ENCODE measurements around the gene GLYATL2. TPM values are rescaled to one million over a fixed set of nuclear protein-coding genes. Genes with fewer than 3 reads are reported as not detected.

Gene GLYATL2, protein sequence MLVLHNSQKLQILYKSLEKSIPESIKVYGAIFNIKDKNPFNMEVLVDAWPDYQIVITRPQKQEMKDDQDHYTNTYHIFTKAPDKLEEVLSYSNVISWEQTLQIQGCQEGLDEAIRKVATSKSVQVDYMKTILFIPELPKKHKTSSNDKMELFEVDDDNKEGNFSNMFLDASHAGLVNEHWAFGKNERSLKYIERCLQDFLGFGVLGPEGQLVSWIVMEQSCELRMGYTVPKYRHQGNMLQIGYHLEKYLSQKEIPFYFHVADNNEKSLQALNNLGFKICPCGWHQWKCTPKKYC
- polyA plus RNA-seq (2013, experiment 1 of 2; ENCODE audit: insufficient read length): 1.4 TPM
- 1.3 TPM for polyA plus RNA-seq (2013, experiment 2 of 2; ENCODE audit: insufficient read length)

DNA sequence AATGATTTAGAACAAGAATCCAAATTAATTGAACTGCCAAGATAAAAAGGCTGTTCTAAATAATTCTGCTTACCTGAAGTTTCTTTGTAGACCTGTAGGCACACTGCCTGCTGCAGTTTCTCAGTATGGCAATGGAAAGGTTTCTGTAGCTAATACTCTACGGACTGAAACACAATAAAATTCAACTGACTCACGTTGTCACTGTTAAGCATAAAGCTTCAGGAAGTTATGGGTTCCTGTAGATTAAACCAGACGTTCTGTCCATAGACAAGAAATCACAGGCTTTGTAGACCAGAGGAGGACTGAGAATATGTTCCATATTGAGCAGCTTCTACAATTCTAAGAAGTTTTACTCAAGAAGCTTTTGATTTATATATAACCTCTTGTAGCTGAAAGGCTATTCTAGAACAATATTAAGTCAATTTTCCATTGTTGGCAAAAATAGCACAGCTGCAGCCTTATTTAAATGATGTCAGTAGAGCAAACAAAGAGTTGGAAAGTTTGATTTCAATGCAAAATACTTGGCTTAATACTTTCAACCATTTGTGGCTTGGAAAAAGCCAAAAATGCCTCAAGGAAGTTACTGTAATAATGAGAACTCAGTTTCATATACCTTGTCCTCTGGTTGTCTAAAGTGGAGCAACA is at the start of gene GLYATL2:
Gene GLYATL2 (minus strand): TSS at position 344 of the 645 bp plus-strand sequence. CDS start 5,092 bp downstream, outside the sequence.
- DNase-seq: no peak

DNA sequence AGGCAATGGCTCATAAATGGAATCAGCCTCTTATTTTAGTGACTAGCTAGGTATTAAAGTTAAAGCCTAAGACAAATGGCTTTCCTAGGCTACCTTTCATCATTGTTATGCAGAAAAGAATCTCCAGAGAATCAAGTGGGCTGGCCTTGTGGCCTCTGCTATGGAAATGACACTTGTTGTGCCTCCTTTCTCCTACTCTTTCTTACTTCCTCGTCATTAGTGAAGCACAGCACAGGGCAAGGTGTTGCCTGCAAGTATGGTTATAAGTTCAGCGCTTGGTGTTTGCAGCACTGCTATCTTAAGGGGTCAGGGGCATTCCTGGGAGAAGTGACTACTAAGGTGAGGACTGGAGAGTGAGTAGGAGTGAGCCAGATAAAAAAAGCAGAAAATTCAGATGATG is 49.4 kb upstream of the GLYATL2 start:
- no peak for DNase-seq

DNA sequence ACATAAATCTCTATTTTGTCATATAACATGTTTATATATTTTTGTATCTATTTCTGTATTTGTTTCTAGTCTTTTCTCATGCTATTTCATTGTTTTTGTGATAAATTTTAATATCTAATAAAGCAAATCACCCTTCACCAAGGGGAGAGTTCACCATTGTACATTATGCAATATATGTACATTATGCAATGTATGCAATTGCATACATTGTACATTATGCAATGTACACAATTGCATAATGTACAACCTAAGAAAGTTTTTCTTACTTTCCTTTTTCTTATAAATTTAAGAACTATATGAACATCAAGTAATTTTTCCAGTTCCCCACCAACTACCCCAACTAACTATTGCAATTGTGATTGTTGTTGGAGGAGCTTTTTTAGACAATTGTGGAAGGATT is 44.1 kb upstream of the GLYATL2 start:
- no peak for DNase-seq

DNA sequence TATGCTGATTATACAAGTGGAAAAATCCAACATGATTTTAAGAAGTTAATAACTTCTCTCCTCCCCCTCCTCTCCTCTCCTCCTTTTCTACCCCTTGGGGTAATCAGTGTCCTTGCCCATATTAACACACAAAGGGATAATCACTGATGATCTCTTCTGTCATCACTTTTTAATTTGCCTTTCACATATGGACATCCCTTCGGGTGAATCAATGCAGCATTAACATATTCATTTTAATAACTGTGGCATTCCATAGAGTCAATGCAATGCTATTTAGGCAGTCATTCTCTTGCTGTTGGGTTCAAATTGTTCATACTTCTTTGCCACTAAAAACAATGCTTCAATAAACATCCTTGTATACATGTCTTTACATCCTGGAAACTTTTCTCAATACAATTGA is 42.9 kb upstream of the GLYATL2 start:
- DNase-seq: no peak

DNA sequence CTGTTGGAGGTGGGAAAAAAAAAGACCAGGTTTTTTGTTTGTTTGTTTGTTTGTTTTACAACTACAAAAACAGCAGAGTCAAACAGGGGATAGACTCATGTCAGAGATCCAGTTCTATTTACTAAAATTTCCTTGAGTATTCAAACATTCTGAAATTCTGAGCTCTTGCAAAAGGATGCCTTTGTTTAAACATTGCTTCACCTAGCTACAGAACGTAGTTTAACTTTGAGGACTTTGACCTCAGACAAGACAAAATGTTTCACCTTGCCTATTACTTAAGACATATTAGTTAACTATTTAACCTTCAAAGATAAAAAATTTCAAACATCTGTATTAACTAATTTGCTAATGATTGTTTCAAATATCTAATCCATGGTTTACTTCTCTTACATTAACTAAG is 36.1 kb upstream of the GLYATL2 start:
- no peak for DNase-seq

DNA sequence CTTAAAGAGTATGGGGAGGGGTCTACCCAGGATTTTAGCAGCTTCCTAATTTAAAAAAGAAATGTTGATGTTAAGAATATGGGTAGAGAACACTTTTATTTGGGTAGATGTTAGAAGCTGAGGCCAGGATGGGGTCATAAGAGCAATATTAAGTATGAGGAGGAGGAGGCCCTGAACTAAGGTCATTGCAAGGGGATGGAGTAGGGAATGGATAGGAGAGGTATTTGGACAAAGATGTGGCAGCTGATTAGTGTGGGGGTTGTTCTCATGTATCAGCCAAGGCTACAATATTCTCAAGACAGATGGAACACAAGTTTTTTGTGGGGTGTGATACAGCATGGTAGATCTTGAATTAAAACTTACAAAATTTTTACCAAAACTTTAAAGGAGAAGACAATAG is 35.7 kb upstream of the GLYATL2 start:
- DNase-seq: no peak

DNA sequence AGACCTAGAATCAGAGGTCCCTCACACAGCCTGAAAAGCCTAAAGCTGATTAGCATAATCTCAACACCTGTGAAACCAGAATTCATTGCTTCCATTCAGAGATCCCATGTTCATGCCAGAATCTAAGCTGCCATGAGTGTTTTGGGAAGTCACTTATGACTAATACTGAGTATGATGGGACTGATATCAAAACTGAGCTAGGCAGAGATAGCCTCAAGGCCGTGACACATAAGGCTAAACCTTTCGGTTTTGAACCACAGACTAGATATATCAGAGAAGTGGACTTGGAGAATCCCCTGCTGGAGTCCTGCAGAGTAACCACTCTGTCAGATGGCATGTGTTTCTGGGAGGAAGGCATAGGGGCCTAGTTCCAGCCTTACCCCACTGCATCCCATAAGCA is 23.1 kb upstream of the GLYATL2 start:
- DNase-seq: no peak

DNA sequence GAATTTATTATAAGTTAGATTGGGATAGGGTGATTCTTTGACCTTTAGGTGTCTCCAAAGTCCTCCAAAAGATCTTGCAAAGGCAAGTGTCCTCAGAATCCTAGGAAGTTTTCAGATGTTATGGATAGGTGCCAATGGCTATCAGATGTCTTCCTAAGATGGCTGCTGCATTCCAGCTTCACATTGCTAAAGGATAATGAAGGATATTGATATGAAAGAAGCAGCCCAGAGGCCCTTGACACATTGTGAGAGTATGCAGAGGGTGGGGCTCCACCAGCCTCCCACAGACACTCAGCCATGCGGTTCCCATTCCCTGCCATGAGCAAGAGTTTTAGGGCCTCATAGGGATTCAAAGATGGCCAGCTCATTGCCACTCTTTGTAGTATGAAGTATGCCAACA is 22.3 kb upstream of the GLYATL2 start:
- peak; percentile 43 for DNase-seq

DNA sequence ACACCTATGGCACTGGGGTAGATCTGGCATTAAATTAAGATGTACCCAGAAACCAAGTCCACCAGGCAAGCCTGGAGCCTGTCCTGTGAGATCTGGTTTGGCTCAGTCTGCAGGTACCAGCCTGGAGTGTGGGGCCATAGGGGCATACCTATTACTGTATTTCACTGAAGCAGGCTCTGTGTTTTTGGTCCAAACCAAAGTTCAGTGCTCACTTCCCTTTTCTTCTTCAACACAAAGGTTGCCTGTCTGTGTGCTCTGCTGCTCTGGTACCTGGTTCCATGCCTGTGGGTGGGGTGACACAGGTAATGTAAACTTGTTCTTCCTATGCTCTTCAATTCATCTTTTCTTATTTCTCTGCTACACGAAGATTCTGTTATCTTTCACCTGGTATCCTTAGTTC is 19.8 kb upstream of the GLYATL2 start:
- no peak for DNase-seq

DNA sequence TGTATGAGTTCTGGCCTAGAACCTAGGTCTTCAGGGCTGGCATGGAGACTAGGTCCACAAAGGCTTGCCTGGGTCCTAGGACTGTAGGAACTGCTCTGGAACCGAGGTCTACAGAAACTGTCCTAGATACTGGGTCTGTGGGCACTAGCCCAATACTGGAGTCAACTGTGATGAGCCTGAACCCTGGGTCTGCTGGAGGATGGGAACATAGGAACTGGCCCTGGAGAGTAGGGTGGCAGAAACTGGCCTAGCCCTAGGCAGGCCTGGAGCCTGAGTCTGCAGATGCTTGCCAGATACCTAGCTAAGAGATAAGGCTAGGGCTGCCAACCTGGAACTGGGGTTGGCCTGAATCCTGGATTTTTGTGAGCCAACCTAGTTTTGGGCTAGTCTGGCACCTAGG is 19.2 kb upstream of the GLYATL2 start:
- no peak for DNase-seq

DNA sequence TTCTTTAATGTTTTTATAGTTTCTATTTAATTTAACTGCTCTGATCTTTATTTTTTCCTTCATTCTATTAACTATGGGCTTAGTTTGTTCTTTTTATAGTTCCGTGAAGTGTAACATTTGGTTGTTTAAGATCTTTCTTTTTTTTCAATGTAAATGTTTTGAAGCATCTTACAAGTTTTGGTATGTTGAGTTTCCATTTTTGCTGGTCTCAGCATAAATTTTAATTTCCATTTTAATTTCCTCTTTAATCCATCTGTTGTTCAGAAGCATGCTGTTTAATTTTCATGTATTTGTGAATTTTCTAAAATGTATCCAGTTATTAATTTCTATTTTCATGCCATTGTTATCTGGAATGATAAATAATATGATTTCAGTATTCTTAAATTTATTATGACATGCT is 17.0 kb upstream of the GLYATL2 start:
- DNase-seq: no peak

DNA sequence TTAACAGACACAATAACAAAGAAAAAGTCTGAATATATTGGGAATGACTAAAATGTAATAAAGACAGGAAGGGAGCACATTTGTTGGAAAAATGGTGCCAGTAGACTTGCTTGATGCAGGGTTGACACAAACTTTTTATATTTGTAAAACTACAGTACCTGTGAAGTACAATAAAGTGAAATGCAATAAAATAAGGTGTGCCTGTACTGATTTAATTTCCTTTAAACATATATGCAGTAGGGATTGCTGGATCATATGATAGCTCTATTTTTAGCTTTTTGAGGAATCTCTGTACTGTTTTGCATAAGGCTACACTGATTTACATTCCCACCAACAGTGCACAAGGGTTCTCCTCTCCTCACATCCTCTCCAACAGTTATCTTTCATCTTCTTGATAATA is 12.3 kb upstream of the GLYATL2 start:
- DNase-seq: no peak

DNA sequence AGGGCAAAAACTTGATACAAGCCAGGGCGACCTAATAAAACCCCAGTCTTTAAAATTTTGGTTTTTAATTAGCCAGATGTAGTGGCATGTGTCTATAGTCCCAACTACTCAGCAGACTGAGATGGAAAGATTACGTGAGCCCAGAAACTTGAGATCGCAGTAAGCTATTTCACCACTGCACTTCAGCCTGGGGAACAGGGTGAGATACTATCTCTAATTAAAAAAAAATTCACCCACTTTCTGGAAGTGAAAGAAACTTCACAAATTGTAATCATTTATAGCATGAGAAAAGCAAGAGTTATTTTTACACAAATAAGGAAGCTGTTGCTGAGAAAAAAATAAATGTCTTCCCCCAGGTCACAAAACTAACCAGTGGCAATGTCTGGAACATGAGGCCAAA is 882 bp upstream of the GLYATL2 start:
- no peak for DNase-seq

DNA sequence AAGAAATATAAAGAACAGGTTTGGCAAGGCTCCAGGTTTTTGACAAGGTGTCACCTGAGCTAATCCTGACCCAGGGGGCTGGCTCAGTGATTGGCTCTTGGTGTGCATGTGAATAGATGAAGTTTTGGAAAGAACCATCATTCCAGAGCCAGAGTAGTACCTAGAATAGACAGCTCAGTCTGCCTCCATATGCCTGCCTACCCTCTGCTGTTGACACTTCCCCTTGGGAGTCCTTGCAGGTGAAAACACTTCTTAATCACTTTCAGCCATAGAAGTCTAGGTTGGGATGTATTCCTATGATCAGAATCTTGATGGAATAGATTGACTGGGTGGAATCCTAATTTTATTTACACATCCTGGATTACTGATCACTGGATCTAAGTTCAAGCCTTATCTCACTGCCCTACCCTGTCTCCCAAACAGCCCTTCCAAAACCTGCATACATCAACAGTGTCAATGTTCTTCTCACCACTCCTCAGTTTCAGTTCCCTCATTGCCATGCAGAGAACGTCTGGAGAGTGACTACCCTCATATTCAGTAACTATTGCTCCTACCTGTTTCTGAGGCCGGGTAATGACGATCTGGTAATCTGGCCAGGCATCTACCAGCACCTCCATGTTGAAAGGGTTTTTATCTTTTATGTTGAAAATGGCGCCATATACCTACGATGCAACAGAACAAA is 6.7 kb downstream of the GLYATL2 start:
- no peak for DNase-seq

DNA sequence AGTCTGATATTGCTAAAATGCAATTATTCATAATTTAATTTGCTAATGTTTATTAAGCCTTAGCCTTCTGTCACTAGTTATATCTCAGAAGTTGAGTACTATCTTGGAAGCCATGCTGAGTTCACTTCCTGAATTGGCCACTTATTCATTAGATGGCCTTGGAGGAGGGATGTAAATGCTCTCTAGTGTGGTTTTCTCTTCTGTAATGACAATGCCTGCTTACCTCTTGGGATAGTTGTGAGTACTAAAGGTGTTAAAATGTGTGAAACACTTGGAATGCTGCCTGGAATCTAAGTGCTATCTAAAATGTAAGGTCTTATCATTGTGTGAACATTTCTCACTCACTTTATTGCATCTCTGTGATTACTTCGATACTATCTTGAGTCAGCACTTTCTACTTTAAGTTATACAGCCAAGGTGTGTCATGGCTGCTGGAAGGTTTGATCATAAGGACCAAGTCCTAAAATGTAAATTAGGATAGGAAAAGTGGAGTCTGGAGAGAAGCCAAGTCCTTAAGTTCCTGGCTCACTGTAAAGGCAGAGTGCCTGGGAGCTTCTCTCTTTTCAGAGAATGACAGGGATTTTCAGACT is 12.4 kb downstream of the GLYATL2 start:
- peak; percentile 2 for DNase-seq

DNA sequence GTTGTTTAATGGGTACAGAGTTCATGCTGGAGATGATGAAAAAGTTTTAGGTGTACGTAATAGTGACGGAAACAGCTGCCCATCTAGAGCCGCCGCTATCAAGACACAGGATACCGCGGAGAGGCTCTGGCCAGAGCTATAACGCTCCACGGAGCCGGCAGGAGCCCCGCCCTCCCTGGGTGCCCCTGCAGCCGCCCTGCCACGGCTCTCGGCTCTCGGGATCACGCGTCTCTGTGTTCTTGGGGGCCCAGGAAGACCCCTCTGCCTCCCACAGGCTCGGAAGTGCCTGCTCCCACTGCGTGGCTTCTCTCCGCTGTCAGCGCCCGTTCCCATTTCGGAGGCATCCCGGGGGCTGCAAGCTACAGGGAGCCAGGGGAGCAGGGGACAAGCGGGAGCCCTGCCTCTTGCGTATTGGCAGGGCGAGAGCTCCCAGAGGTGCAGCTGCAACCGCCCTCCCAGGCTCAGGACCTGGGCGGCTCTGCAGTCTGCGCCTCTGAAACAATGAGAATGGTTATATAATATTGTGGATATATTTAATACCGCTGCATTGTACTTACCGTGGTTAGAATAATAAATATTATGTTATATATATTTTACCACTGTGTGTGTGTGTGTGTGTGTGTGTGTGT is 13.7 kb downstream of the GLYATL2 start:
- DNase-seq: no peak

DNA sequence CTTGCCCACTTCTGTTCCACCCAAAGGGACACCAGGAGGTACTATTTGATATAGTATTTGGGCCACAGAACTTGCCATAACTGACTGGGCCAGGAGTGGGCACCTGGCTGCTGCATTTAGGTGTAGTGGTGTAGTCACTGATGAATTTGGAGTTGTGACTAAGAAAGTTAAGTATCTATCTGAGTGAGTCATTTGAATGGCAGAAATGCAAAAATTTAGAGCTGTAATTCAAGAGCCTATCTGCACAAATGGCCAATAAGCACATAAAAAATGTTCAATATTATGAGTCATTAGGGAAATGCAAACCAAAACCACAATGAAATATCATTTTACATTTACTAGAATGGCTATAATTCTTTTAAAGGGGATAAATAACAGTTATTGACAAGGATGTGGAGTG is 14.7 kb downstream of the GLYATL2 start:
- peak; percentile 74 for DNase-seq

DNA sequence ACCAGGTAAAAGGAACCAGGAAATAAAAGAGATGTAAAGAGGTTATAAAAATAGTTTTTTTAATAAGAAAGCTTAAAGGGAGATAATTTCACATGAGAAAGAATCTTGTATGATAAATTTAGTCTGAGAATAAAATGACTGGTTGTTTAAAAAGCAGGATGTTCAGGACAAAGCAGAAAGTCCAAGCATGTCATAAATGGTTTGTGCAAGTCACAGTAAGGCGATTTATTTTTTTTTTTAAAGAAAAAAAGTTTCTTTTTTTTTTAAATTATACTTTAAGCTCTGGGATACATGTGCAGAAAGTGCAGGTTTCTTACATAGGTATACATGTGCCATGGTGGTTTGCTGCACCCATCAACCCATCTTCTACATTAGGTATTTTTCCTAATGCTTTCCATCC is 30.8 kb downstream of the GLYATL2 start:
- DNase-seq: no peak

DNA sequence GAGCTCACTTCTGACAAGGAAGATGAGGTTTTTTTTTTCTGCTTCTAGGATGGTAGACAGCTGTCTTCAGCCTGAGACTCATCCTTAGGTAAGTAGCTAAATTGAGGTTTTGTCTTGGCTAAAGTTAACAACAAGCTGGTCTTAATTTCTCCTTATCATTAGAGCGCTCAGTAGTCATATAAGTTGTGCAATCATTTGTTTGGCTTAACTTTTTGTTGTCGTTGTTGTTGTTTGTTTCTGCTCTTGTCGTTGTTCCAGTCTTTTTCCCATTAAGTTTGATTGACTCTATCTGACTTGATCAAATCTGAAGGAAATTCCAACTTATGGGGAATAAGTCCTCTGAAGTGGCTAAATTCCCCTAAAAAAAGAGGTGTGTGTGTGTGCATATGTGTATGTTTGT is 33.0 kb downstream of the GLYATL2 start:
- DNase-seq: no peak

DNA sequence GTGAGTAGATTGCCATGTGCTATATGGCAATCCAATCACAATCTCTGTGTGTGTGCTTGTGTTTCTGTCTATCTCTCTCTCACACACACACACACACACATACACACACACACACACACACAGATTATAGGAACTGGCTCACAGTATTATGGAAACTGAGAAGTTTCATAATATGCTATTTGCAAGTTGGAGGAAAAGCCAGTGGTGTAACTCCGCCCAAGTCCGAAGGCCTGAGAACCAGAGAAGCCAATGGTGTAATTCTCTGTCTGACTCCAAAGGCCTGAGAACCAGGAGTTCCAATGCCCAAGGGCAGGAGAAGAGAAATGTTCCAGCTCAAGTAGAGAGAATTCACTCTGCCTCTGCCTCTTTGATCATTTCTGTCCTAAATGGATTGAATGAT is 37.2 kb downstream of the GLYATL2 start:
- DNase-seq: no peak

DNA sequence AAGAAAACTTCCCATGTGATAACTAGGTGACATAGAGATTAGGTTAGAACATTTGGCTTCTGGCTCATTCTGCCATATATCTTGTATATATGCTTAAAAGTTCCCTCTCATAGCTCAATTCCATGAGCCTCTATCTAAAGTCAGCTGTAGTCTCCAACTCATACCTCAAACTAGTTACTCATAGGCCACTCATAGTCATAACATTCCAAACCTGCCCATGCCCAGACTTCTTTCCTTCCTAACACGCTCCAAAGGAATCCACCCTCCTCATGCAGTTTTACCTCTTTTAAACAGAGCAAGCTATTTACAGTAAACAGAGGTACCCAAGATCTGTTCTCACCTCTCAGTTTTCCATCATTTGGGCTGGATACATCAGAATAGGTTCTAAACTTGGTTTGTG is 39.4 kb downstream of the GLYATL2 start:
- peak; percentile 40 for DNase-seq

DNA sequence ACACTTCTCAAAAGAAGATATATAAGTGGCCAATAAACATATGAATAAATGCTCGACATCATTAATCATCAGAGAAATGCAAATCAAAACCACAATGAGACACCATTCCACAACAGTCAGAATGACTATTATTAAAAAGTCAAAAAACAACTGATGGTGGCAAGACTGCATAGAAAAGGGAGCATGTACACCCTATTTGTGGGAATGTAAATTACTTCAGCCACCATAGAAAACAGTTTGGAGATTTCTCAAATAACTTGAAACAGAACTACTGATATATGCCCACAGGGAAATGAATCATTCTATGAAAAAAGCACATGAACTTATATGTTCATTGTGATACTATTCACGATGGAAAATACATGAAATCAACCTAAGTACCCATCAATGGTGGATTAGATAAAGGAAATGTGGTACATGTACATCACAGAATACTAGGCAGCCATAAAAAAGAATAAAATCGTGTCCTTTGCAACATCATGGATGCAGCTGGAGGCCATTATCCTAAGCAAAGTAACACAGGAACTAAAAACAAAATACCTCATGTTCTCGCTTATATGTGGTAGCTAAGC is 42.4 kb downstream of the GLYATL2 start:
- no peak for DNase-seq

DNA sequence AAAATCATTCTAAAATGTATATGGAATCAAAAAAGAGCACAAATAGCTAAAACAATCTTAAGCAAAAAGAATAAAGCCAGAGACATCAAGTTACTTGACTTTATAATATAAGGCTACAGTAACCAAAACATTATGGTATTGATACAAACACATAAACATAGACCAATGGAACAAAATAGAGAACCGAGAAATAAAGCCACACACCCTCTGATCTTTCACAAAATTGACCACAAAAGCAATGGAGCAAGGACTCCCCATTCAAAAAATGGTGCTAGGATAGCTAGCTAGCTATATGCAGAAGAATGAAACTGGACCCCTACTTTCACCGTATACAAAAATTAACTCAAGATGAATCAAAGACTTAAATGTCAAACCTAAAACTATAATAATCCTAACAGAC is 43.2 kb downstream of the GLYATL2 start:
- no peak for DNase-seq

Measured in fibroblast of skin of back (primary cell).